DOHH2 (cell line): ENCODE results near the gene CAMSAP1.

Source experiments
- CTCF ChIP-seq: fragments of 200-600 bp; sonication (generic); IDR thresholded peaks from one replicate; pipeline ENCODE4 v1.5.1; 2014; ENCODE audit warnings: antibody characterized with exemption, mild to moderate bottlenecking, low read depth, low read length; ENCODE audit not compliant: poor library complexity, severe bottlenecking
- EZH2phosphoT487 ChIP-seq: fragments of 200-600 bp; sonication (generic); IDR thresholded peaks from 2 replicates; pipeline ENCODE4 v1.6.1; 2017; ENCODE audit warnings: borderline replicate concordance, mild to moderate bottlenecking, antibody characterized with exemption, low read length, moderate library complexity, mixed read lengths

GRCh38 chr9:135802876-135803419 is 104.4 kb downstream of the CAMSAP1 start:
- no peak for TF ChIP-seq CTCF
- no peak for TF ChIP-seq EZH2phosphoT487
